Measurements from ENCODE around the gene API5.
"Not testable (repeated sequence)": the region's sequence is repeated elsewhere in the genome, so short reads cannot be mapped to it uniquely, and the experiment has no call there.

The API5 gene

DNA sequence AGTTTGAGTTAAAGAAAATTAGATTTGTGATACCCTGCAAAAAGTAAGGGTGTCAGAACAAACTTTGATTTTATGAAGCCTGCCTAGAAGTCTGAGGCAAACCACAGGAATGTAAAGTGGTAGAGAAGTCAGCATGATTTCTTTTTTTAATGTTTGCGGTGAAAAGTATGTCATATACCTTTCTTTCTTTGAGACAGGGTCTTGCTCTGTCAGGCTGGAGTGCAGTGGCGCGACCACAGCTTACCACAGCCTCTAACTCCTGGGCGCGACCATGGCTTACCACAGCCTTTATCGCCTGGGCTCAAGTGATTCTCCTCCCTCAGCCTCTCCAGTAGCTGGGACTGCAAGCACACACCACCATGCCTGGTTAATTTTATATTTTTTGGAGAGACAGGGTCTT lies 4.7 kb downstream of the API5 start:
- no peak for TF ChIP-seq JUND (IDR thresholded peaks at IDR 0.05; ENCODE audit: low read depth)
- in situ Hi-C loops (cut with HindIII; ENCODE audit: low pct_unique_long_range_greater_than_20kb, low sequenced_read_pairs): no loop called here
- no peak for DNase-seq (ENCODE audit: low read depth in 1 of 2, low spot score in 1 of 2)

DNA sequence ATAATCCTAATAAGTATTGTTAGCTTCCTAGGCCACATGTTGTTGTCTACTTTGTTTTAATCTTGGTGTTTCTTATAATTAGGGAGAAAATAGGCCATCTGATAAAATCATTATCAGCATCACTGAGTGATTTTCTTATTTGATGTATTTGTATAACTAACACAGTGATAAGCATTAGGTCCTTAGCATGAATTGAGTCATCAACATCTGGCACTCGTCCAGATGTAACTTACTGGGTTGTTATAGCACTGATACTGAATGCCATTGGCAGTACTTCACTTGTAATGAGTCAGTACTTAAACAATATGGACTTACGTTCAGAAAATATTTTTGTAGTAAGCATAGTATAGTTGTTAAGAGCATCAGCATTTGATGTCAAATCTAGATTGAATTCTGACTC lies 16.2 kb downstream of the API5 start:
- in situ Hi-C loops (cut with HindIII; ENCODE audit: low pct_unique_long_range_greater_than_20kb, low sequenced_read_pairs): no loop called here
- DNase-seq (ENCODE audit: low read depth in 1 of 2, low spot score in 1 of 2): no peak

DNA sequence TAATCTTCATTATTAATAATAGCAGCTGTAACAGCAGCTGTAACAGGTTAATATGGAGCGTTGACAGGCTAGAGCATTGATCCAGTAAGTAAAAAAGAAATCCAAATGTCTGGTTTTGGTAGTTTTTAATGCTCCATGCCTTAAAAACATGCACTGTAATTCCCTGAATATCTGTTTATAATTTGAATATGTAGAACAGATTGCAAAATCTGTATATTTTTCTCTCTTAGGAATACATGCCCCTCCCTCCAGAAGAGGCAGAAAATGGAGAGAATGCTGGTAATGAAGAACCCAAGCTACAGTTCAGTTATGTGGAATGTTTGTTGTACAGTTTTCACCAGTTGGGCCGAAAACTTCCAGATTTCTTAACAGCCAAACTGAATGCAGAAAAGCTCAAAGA lies 16.7 kb downstream of the API5 start:
- in situ Hi-C loops (cut with HindIII; ENCODE audit: low pct_unique_long_range_greater_than_20kb, low sequenced_read_pairs): no loop called here
- no peak for DNase-seq (ENCODE audit: low read depth in 1 of 2, low spot score in 1 of 2)
- no peak for TF ChIP-seq JUND (IDR thresholded peaks at IDR 0.05; ENCODE audit: low read depth)

More for the DNA sequence above, 16.2 kb downstream of the API5 start:
- TF ChIP-seq JUND (IDR thresholded peaks at IDR 0.05; ENCODE audit: low read depth): no peak

DNA sequence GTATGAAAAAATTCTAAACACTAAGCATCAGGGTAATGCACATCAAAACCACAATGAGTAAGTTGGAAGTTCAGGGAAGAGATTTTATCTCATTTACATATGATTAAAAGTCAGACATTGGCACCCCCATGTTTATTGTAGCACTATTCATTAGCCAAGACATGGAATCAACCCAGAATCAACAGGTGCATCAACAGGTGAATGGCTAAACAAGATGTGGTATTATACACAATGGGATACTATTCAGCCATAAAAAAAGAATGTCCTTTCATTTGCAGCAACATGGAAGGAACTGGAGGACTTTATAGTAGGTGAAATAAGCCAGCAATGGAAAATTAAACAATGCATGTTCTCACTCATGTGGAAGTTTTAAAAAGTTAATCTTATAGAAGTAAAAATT lies 29.4 kb downstream of the API5 start:
- DNase-seq (ENCODE audit: low read depth in 1 of 2, low spot score in 1 of 2): no peak
- no peak for TF ChIP-seq JUND (IDR thresholded peaks at IDR 0.05; ENCODE audit: low read depth)
- in situ Hi-C loops (cut with HindIII; ENCODE audit: low pct_unique_long_range_greater_than_20kb, low sequenced_read_pairs): no loop called here

DNA sequence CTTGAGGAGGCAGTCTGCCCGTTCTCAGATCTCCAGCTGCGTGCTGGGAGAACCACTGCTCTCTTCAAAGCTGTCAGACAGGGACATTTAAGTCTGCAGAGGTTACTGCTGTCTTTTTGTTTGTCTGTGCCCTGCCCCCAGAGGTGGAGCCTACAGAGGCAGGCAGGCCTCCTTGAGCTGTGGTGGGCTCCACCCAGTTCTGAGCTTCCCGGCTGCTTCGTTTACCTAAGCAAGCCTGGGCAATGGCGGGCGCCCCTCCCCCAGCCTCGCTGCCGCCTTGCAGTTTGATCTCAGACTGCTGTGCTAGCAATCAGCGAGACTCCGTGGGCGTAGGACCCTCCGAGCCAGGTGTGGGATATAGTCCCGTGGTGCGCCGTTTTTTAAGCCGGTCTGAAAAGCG lies 39.6 kb downstream of the API5 start:
- DNase-seq (ENCODE audit: low read depth in 1 of 2, low spot score in 1 of 2); in situ Hi-C loops (cut with HindIII; ENCODE audit: low pct_unique_long_range_greater_than_20kb, low sequenced_read_pairs): not testable (repeated sequence)

DNA sequence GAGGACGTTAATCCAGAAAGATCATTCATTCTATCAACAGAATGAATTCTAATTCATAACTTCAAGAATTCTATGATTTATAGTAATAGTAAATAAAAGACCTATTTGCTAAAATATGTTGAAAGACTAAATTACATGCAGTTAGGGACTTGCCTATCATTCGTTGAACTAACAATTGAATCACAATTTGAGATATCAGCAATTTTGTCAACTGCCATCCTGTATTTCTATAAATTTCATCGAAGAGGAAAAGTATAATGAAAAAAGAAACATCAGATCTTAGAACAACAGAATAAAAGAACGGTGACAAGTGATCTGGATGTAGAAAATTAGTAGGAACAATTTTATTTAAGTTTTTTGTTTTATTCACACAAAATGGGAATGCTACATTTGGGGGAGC lies 42.5 kb downstream of the API5 start:
- in situ Hi-C loops (cut with HindIII; ENCODE audit: low pct_unique_long_range_greater_than_20kb, low sequenced_read_pairs): no loop called here
- no peak for TF ChIP-seq JUND (IDR thresholded peaks at IDR 0.05; ENCODE audit: low read depth)
- DNase-seq (ENCODE audit: low read depth in 1 of 2, low spot score in 1 of 2): no peak

DNA sequence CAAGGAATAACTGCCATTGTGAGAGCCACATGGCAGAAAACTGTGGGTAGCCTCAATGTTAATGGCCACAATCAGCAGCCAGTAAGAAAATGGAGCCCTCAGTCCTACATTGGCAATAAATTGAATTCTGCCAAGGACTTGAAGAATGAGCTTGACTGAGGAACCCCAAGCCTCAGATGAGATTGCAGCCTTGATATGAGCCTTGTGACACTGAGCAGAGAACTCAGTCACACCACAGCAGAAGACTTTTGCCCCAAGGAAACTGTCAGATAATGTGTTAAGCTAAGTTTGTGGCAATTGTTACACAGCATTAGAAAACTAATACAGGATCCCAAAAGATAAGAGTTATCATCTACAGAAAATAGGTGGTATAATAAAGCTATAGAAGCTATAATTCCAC lies 44.5 kb downstream of the API5 start:
- no peak for DNase-seq (ENCODE audit: low read depth in 1 of 2, low spot score in 1 of 2)
- in situ Hi-C loops (cut with HindIII; ENCODE audit: low pct_unique_long_range_greater_than_20kb, low sequenced_read_pairs): no loop called here
- TF ChIP-seq JUND (IDR thresholded peaks at IDR 0.05; ENCODE audit: low read depth): no peak

DNA sequence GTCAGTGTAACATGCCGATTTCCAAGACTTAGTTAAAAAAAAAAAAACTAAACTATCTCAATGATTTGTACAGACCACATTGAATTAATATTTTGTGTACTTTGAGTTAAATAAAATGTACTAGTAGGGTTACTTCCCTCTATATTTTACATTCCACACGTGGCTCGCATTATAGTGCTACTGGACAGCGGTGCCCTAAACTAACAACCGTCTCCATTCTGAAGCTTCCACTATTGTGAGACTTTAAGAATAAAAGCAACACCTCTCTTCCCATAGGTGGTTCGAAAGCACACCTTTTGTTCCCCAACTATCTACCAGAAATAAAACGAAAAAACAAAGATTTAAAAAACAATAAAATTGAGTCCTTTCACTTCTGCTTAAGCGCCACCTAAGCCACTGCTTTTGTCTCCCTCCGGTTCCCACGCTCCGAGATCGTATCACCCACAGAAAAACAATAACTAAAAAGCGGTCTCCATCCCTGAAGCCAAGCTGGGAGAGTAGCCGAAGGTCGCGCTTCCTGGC lies 46.5 kb downstream of the API5 start:
- TF ChIP-seq JUND (IDR thresholded peaks at IDR 0.05; ENCODE audit: low read depth): no peak
- in situ Hi-C loops (cut with HindIII; ENCODE audit: low pct_unique_long_range_greater_than_20kb, low sequenced_read_pairs): no loop called here
- DNase-seq (ENCODE audit: low read depth in 1 of 2, low spot score in 1 of 2): no peak

DNA sequence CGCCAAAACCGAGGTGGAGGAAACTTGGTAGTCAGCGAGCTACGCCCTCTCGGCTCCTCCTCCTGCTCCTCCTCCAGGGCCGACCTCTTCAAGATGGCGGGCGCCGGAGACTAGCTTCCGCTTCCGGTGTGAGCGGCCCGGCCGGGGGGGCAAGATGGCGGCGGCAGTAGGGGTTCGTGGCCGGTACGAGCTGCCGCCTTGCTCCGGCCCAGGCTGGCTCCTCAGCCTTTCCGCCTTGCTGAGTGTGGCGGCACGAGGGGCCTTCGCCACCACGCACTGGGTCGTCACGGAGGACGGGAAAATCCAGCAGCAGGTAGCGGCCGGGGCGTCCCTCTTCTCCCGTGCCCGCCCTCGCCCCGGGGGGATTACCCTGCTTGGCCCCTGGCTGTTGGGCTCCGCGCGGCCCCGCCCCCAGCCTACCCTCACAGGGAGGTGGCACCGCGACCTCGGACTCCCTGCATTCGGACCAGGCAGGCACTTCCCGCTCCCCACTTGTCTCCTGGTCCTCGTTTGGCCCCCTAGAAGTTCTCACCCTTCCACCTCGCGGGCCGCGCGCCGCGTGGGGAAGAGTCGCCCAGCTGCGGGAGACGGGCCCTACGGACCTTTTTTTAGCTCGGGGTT lies 47.1 kb downstream of the API5 start, which contains the start of gene TTC17:
Gene TTC17, plus strand, starts transcription at position 120 of the 621 bp plus-strand sequence. Its CDS starts 35 bp downstream, at position 155.
- DNase-seq (ENCODE audit: low read depth in 1 of 2, low spot score in 1 of 2): peak; percentile 81 to 96
- in situ Hi-C loops (cut with HindIII; ENCODE audit: low pct_unique_long_range_greater_than_20kb, low sequenced_read_pairs): no loop called here
- TF ChIP-seq JUND (IDR thresholded peaks at IDR 0.05; ENCODE audit: low read depth): no peak

DNA sequence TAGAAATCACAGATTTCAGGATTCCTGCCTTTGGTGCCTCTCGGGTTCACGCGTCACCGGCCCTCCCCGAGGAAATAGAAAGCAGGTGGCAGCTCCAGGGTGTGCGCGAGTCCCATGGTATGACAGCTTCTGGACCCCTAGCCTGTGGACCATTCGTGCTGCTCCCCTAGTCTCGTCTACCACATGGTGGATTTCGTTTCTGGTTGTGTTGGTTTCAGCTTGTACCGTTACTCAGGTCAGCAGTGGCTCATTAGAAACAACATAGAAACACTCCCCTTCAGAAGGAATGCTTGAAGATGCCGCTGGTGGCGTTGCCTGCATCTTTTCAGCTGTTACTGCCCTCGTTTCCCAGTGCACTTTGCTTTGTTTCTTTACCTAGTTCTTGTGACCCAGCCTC lies 47.6 kb downstream of the API5 start:
- in situ Hi-C loops (cut with HindIII; ENCODE audit: low pct_unique_long_range_greater_than_20kb, low sequenced_read_pairs): no loop called here
- peak in 1 of 2 experiments; percentile 55 for DNase-seq (ENCODE audit: low read depth in 1 of 2, low spot score in 1 of 2)
- TF ChIP-seq JUND (IDR thresholded peaks at IDR 0.05; ENCODE audit: low read depth): no peak

DNA sequence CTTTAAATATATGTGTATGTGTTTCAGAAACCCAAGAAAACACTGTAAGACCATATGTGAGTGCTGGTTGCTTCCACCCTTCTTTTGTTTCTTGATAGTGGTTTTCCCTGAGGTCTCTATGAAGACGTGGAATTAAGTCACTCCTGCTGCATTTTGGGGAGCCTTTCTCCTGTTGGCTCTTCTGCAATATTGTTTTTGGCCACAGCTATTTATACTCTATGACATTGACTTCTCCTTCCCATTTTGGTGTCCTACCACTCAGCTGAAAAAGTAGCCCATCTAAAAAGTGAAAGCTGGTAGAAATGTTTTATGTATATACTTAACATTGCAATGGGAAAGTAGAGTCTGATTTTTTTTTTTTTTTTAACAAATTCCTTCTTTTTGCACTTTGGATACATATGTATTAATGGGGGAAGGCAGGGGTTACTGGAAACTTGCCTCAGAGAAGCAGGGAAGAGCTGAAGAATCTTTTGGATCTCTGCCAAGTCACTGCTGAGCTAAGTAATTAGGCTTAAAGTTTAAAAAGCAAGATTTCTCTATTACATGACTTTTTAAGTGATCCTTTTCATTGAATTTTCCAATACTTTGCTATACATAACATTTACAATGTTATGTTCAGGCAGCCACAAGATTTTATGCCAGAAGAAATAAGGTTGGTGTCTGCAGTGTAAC lies 48.7 kb downstream of the API5 start:
- in situ Hi-C loops (cut with HindIII; ENCODE audit: low pct_unique_long_range_greater_than_20kb, low sequenced_read_pairs): no loop called here
- TF ChIP-seq JUND (IDR thresholded peaks at IDR 0.05; ENCODE audit: low read depth): no peak
- no peak for DNase-seq (ENCODE audit: low read depth in 1 of 2, low spot score in 1 of 2)

DNA sequence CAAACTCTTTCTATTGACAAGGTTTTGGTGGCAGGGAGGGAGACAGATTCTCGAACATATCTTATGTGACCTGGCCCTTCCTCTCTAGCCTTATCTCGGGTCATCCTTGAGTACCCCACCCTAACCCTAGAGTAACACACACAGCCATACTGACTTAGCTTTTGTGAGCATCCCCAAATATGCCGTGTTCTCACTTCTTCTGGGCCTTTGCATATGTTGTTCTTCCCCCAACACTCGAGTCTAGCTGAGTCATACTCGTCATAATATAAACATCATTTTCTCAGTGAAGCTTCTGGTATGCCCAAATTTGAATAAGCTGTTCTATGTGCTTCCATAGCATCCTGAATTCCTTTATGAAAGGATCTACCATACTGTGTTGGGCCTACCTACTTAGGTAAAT lies 54.9 kb downstream of the API5 start:
- no peak for DNase-seq (ENCODE audit: low read depth in 1 of 2, low spot score in 1 of 2)
- TF ChIP-seq JUND (IDR thresholded peaks at IDR 0.05; ENCODE audit: low read depth): no peak
- in situ Hi-C loops (cut with HindIII; ENCODE audit: low pct_unique_long_range_greater_than_20kb, low sequenced_read_pairs): no loop called here

DNA sequence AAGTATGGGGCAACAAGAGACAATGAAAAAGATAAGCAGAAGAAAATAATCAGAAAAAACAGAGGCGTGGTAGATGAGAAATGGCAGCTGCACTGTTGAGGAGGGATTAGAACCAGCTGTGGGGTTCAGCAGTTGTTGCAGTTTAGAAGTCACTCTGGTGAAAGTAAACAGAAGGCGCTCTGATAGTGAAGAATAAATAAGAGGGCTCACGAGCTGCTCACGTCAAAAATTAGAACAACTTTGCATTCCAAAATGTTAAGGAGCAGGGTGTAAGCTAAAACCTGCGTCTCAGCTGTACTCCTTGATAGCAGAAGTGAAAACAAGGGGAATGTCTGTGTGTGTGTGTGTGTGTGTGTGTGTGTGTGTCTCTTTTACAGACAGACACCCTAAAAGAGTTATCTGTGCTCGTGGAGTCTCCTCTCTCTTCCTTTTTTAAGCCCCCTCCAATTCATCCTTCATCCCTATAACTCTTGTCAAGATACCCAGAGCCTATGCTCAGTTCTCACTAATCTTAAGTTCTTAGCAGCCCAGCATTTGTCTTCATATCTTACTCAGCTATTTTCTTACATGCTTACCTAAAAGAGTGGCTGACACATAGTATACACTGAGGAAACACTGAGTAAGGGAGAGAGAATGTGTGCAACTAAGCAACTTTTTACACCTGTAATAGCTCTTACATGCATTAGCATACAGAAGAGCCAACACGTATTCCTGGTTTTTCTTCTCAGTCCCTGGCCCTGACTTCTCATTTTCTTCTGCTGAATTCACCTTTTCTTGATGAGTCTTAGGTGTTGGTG lies 55.8 kb downstream of the API5 start:
- DNase-seq (ENCODE audit: low read depth in 1 of 2, low spot score in 1 of 2): no peak
- in situ Hi-C loops (cut with HindIII; ENCODE audit: low pct_unique_long_range_greater_than_20kb, low sequenced_read_pairs): no loop called here
- no peak for TF ChIP-seq JUND (IDR thresholded peaks at IDR 0.05; ENCODE audit: low read depth)

Measured in T47D (cell line).